Smooth muscle cell (in vitro differentiated cells): ENCODE data around the gene ZFP36. TPM values are rescaled to one million over a fixed set of nuclear protein-coding genes. Genes with fewer than 3 reads are reported as not detected.
A peak's percentile ranks its signal among the peaks of the same experiment; 100 is the strongest.

Experiments used
- DNase-seq: peaks from one replicate; lab custom pipeline; 2025; ENCODE audit not compliant: unreplicated experiment; lab: John Stamatoyannopoulos, UW
- H2AFZ ChIP-seq: fragments of 200-600 bp; sonication (generic); 2 replicates; pipeline ENCODE4 v1.6.0; 2016; ENCODE audit warnings: antibody characterized with exemption, low read depth, mild to moderate bottlenecking
- H3F3A ChIP-seq: fragments of 200-600 bp; sonication (generic); 2 replicates; pipeline ENCODE4 v1.6.0; 2017; ENCODE audit warnings: antibody characterized with exemption, low read depth
- H3K27ac ChIP-seq: fragments of 200-600 bp; sonication (generic); 2 replicates; pipeline ENCODE4 v1.5.1; 2016; ENCODE audit warnings: low read depth, mild to moderate bottlenecking
- H3K27me3 ChIP-seq: fragments of 200-600 bp; sonication (generic); 2 replicates; pipeline ENCODE4 v1.6.1; 2016; ENCODE audit warnings: low read depth, mild to moderate bottlenecking
- H3K36me3 ChIP-seq: fragments of 200-600 bp; sonication (generic); 2 replicates; pipeline ENCODE4 v1.5.1; 2016; ENCODE audit warnings: low read depth
- H3K4me1 ChIP-seq: fragments of 200-600 bp; sonication (generic); 2 replicates; pipeline ENCODE4 v1.5.1; 2016; ENCODE audit warnings: low read depth
- H3K4me2 ChIP-seq: fragments of 200-600 bp; sonication (generic); 2 replicates; pipeline ENCODE4 v1.6.0; 2016; ENCODE audit warnings: mild to moderate bottlenecking
- H3K4me3 ChIP-seq: fragments of 200-600 bp; sonication (generic); 2 replicates; pipeline ENCODE4 v1.5.1; 2016; ENCODE audit warnings: mild to moderate bottlenecking
- H3K79me2 ChIP-seq: fragments of 200-600 bp; sonication (generic); 2 replicates; pipeline ENCODE4 v1.6.0; 2016; ENCODE audit warnings: low read depth, mild to moderate bottlenecking
- H3K9ac ChIP-seq: fragments of 200-600 bp; sonication (generic); 2 replicates; pipeline ENCODE4 v1.6.0; 2016; ENCODE audit warnings: low read depth
- H3K9me3 ChIP-seq: fragments of 200-600 bp; sonication (generic); replicated peaks from 2 replicates; pipeline ENCODE4 v1.5.1; 2016; ENCODE audit warnings: low read depth
- H4K20me1 ChIP-seq: fragments of 200-600 bp; sonication (generic); 2 replicates; pipeline ENCODE4 v1.6.0; 2016; ENCODE audit warnings: low read depth
- CTCF ChIP-seq: fragments of 200-600 bp; sonication (generic); IDR thresholded peaks from 2 replicates; pipeline ENCODE4 v1.5.1; 2017; ENCODE audit warnings: borderline replicate concordance, mild to moderate bottlenecking, antibody characterized with exemption; ENCODE audit not compliant: insufficient read depth, poor library complexity, severe bottlenecking
- WGBS: methylation state at CpG from one replicate; pipeline ENCODE4 v1.1.7; 2016; ENCODE audit warnings: low lambda C conversion rate; 5-methylcytosine and 5-hydroxymethylcytosine counted together
- polyA plus RNA-seq: library from polyadenylated mRNA; unstranded; fragments of >200 nt; fragmentation: Nextera tagmentation; extraction: Ambion mirVana; gene quantifications from 2 replicates; pipeline ENCODE4 v1.2.1, GENCODE V29; 2016
- total RNA-seq: library from RNA; depleted of rRNA; stranded (reverse); fragments of >200 nt; gene quantifications from 2 replicates; pipeline ENCODE4 v1.2.3, GENCODE V29; 2014

ZFP36 gene
- total and polyA plus RNA-seq, 2 experiments from 2014 or later: 44.7 to 281 TPM

DNA sequence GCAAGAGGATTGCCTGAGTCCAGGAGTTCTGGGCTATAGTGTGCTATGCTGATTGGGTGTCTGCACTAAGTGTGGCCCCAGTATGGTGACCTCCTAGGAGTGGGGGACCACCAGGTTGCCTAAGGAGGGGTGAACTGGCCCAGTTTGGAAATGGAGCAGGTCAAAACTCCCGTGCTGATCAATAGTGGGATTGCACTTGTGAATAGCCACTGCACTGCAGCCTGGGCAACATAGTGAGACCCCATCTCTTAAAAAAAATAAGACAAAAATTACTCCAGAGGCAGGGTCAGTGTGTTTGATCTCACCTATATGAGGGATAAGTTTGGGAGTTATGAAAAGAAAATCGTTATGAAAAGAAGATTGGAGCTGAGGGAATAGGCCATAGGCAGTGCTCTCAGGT is 37.4 kb upstream of the ZFP36 start:
- H2AFZ ChIP-seq: no peak overlapping the region
- no peaks in the 10 kb centered on the region for H3K4me1 ChIP-seq
- peaks cover 3% of the 10 kb centered on the region for H3K36me3 ChIP-seq
- H3K9ac ChIP-seq: no peak overlapping the region
- H4K20me1 ChIP-seq: peaks cover 36% of the 10 kb centered on the region
- H3K4me2 ChIP-seq: no peak overlapping the region
- H3K4me3 ChIP-seq: no peak overlapping the region
- DNase-seq: no peak
- 96% methylated on average over 2 of the region's 2 CpGs for WGBS
- no peaks in the 10 kb centered on the region for H3K79me2 ChIP-seq
- TF ChIP-seq CTCF: no peak
- H3K9me3 ChIP-seq: no peaks in the 10 kb centered on the region
- no peaks in the 10 kb centered on the region for H3K27me3 ChIP-seq
- H3K27ac ChIP-seq: no peak overlapping the region
- H3F3A ChIP-seq: no peaks in the 10 kb centered on the region

DNA sequence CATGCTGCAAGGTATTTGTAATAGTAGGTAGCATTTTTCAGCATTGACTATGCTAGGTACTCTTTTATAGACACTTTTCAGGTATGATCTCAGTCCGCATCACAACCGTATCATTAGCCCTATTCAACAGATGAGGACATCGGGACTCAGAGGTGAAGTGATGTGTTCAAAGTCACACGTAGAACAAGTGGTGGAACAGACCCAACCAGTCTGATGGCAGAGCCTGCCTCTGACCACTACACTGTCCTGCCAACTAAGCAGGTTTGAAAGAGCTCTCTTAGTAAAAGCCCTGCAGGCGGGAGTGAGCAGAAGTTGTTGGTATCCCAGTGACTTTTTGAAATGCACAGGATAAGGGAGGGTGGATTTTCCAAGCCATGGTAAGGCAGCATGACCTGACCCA is 35.9 kb upstream of the ZFP36 start:
- H3K36me3 ChIP-seq: peaks cover 3% of the 10 kb centered on the region
- WGBS: 91% methylated on average over 5 of the region's 5 CpGs
- H2AFZ ChIP-seq: no peak overlapping the region
- H3K4me1 ChIP-seq: no peaks in the 10 kb centered on the region
- no peak overlapping the region for H3K4me3 ChIP-seq
- no peaks in the 10 kb centered on the region for H3K27me3 ChIP-seq
- H4K20me1 ChIP-seq: peaks cover 25% of the 10 kb centered on the region
- H3K4me2 ChIP-seq: no peak overlapping the region
- no peaks in the 10 kb centered on the region for H3K9me3 ChIP-seq
- no peak for TF ChIP-seq CTCF
- H3K9ac ChIP-seq: no peak overlapping the region
- H3K27ac ChIP-seq: peak overlapping the region; percentile 38
- H3K79me2 ChIP-seq: no peaks in the 10 kb centered on the region
- H3F3A ChIP-seq: no peaks in the 10 kb centered on the region
- DNase-seq: no peak

DNA sequence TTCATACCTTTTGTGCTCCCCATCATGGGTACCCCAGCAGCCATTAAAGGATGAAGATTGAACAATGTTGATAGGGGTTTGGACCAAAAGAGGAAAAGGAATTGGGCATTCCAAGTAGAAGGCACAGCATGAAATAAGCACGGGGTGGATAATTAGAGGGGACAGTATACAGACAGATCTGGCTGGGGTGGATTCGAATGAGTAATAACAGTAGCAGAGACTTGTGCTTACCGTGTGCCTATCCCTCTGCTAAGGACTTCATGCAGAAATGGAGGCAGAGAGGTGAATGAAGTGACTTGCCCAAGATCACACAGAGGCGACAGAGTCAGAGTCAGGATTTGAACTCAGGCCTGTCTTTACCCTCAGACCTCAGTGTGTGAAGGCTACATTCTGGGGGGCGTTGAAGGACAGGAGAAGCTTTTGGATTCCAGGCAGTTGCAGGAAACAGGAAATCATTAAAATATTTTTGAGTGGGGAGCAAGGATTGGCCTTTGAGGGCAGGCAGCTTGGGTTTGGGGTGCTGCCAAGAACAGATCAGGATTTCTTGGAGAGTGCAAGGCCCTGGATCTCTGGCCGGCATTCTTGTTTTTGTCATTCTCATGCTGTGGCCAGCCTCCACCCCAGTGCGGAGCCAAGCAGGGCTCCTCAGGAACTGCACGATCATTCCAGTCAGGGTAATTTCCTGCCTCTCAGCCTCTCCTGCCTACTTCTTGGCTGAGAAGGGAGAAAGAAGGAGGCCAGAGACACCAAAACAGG is 34.4 kb upstream of the ZFP36 start:
- no peak overlapping the region for H2AFZ ChIP-seq
- no peaks in the 10 kb centered on the region for H3K4me1 ChIP-seq
- H3K4me2 ChIP-seq: no peak overlapping the region
- H3F3A ChIP-seq: no peaks in the 10 kb centered on the region
- peak overlapping the region; percentile 31 for H3K27ac ChIP-seq
- 94% methylated on average over 8 of the region's 8 CpGs for WGBS
- no peaks in the 10 kb centered on the region for H3K9me3 ChIP-seq
- H3K79me2 ChIP-seq: no peaks in the 10 kb centered on the region
- H3K9ac ChIP-seq: no peak overlapping the region
- peaks cover 16% of the 10 kb centered on the region for H4K20me1 ChIP-seq
- peaks cover 8% of the 10 kb centered on the region for H3K36me3 ChIP-seq
- H3K4me3 ChIP-seq: no peak overlapping the region
- TF ChIP-seq CTCF: no peak
- DNase-seq: no peak
- H3K27me3 ChIP-seq: no peaks in the 10 kb centered on the region

DNA sequence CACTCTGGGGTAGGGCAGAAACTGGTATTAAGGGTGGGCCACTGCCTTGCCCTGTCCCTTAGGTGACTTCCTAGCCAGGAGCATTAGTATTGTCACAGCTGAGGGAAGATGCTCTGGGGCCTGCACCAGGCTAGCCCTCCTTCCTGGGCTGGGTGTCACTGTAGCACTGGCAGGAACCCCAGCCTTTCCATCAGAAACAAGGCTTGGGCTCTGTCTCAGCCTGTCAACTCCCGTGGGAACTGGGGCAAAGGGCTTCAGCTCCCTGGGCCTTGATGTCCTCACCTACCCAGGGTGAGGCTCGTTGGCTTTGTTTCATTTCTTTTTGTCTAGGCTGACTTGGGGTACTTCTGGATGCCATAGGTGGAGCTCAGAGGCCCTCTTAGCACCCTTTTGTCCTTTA is 33.7 kb upstream of the ZFP36 start:
- Histone ChIP-seq H3K4me1 (no peaks in the 10 kb centered on the region), H4K20me1 (peaks cover 16% of the 10 kb centered on the region), H3K4me2 (no peak overlapping the region), H3K27me3 (no peaks in the 10 kb centered on the region), H3K4me3 (no peak overlapping the region), H3F3A (no peaks in the 10 kb centered on the region), H3K27ac (no peak overlapping the region), H3K9me3 (no peaks in the 10 kb centered on the region), H3K9ac (no peak overlapping the region), H3K36me3 (peaks cover 10% of the 10 kb centered on the region), H2AFZ (no peak overlapping the region), H3K79me2 (no peaks in the 10 kb centered on the region)
- no peak for TF ChIP-seq CTCF
- no peak for DNase-seq
- 86% methylated on average over 2 of the region's 2 CpGs for WGBS
